Lower leg skin (tissue), 4 donors: ENCODE data around the gene PAQR3. TPM values are rescaled to one million over a fixed set of nuclear protein-coding genes. Genes with fewer than 3 reads are reported as not detected.

Experiments
- DNase-seq, 2 donors: peaks; one replicate each; pipeline ENCODE4 v3.0.0-alpha.2; 2019; ENCODE audit warnings: low spot score in 2 of 2
- H3K4me3 ChIP-seq: fragments of 200-600 bp; sonication (generic); 2 replicates; pipeline ENCODE4 v1.5.1; 2017; ENCODE audit warnings: mild to moderate bottlenecking, low read depth; ENCODE audit not compliant: poor library complexity, severe bottlenecking
- CTCF ChIP-seq, 3 donors: fragments of 450-650 bp; IDR thresholded peaks; one replicate each; pipeline ENCODE4 v1.5.1; 2016; ENCODE audit warnings: antibody characterized with exemption in 3 of 3, mild to moderate bottlenecking in 3 of 3, moderate library complexity in 2 of 3
- POLR2A ChIP-seq, 2 donors: fragments of 450-650 bp; IDR thresholded peaks; one replicate each; pipeline ENCODE4 v1.6.1; 2016 to 2017; ENCODE audit warnings: antibody characterized with exemption in 2 of 2, mild to moderate bottlenecking in 1 of 2, moderate library complexity in 1 of 2
- WGBS, 2 donors: methylation state at CpG; one replicate each; pipeline ENCODE4 v1.1.5; 2018; 5-methylcytosine and 5-hydroxymethylcytosine counted together
- intact Hi-C: fragments of 100-400 bp; cut with DNase I; formaldehyde crosslinking; loops from one replicate; pipeline ENCODE4 v1.15.0; 2023; ENCODE audit warnings: low total_unique reads
- total RNA-seq, 4 donors: library from RNA; depleted of rRNA; stranded (reverse); fragments of >200 nt; gene quantifications; one replicate each; pipeline ENCODE4 v1.1.0, GENCODE V29; 2016

PAQR3 gene
- total RNA-seq, 4 donors from 2014 or later: 11.8 to 17.5 (median 14.3) TPM

DNA sequence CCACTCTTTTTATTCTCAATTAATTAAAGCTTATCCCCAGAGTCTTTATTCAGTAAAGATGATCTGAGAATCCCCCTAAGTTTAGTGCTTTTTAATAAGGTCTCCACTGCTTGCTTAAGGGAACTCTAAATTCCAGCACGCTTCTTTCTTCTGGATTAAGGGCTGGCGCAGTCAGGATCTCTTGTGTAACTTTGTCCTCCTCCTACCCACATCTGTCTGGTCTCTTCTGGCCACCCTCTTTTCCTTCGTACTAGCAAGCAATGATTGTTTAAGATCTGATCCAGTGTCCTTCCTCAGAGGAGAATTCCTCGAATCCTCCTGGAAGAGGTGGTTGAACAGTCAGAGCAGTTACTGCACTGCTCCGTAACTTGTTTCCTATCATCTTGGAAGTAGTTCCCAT, 14.0 kb upstream of the PAQR3 start:
- intact Hi-C loops: loop anchor here (5.0 kb wide), 1 partner anchor 1264 kb away; no protein-coding TSS in a partner anchor
- H3K4me3 ChIP-seq: no peak overlapping the region
- no peak for TF ChIP-seq CTCF (IDR thresholded peaks at IDR 0.05)
- TF ChIP-seq POLR2A (IDR thresholded peaks at IDR 0.05): no peak
- 85 to 95% methylated on average over 5 of the region's 5 CpGs for WGBS, 2 donors
- DNase-seq: no peak

DNA sequence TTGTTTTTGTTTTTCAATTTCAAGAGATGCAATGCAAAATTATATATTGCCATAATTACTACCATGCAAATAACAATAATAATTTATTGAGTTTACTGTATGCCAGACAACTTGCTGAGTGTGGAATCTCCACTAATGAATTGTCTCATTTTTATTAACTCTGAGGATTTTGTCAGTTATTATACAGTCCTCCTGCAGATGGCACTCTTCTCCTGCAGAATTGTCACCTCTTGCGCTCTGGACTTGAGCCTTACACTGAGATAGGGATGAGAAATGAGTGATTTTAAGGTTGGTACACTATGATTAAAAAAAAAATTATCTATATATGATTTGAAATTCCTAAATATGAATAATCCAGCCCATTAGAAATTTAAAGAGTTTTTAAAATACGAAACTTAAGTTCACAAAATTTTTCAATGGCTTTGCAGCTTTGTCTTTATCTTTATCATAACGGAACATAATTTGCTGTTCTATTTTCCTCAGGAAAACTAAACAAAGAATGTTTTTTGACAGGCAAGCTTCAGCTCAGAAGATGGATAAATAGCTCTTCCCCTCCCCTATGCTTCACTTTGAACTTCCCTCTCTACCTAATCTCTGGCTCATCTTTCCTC, 12.7 kb upstream of the PAQR3 start:
- 63 to 68% methylated on average over 3 of the region's 3 CpGs for WGBS, 2 donors
- DNase-seq: no peak
- H3K4me3 ChIP-seq: no peak overlapping the region
- intact Hi-C loops: loop anchor here (5.0 kb wide), 1 partner anchor 1265 kb away; no protein-coding TSS in a partner anchor
- TF ChIP-seq POLR2A (IDR thresholded peaks at IDR 0.05) (no peak), CTCF (IDR thresholded peaks at IDR 0.05) (peak in 1 of 3 donors; percentile 44)

DNA sequence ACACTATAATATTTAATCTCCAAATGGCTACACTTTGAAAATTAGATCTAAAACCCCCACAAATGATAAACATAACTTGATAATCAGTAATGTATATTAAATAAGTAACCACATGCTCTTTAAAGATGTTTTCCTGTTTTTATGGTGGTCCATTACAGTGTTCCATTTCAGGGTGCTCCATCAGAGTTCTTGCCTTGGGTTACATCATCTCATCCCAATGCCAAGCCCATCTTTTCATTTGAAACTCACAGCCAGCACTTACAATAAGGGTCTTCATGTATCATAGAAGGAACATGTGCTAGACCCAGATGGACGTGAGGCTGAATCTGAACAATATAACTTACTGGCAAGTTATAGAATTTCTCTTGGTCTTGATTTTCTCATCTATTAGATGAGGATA, 10.5 kb upstream of the PAQR3 start:
- no peak overlapping the region for H3K4me3 ChIP-seq
- intact Hi-C loops: loop anchor here (5.0 kb wide), 1 partner anchor 1268 kb away; no protein-coding TSS in a partner anchor
- TF ChIP-seq CTCF (IDR thresholded peaks at IDR 0.05): no peak
- TF ChIP-seq POLR2A (IDR thresholded peaks at IDR 0.05): no peak
- no peak for DNase-seq
- WGBS, 2 donors: 80 to 93% methylated on average over 1 of the region's 1 CpG

- no peak for DNase-seq
- 77 to 85% methylated on average over 3 of the region's 3 CpGs for WGBS, 2 donors
- TF ChIP-seq CTCF (IDR thresholded peaks at IDR 0.05) (no peak), POLR2A (IDR thresholded peaks at IDR 0.05) (no peak)
- no peak overlapping the region for H3K4me3 ChIP-seq
- intact Hi-C loops: no loop called here
Observed at GRCh38 chr4:78945651-78946179, 6.5 kb upstream of the PAQR3 start.

DNA sequence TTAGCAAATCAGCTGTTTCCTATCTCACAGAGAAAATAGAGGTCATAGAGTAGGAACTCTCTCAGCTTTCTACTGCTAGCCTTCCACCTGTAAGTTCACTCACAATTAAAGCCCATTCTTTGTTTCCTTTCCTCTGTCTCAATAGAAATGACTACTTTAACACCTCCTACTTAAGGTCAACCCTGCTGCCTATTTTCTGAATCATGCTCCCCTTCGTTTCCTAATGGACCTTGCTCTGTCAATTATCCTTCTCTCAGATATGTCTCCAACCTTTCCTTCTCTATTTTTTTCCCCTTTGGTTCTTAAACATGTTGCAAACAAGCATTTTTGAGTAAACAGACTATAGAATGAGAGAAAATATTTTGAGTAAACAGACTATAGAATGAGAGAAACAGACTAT, 5.1 kb upstream of the PAQR3 start:
- 62 to 67% methylated on average over 1 of the region's 1 CpG for WGBS, 2 donors
- intact Hi-C loops: no loop called here

More for the DNA sequence above, 5.1 kb upstream of the PAQR3 start:
- no peak overlapping the region for H3K4me3 ChIP-seq
- TF ChIP-seq CTCF (IDR thresholded peaks at IDR 0.05) (no peak), POLR2A (IDR thresholded peaks at IDR 0.05) (no peak)
- DNase-seq: no peak
